ENCODE data around the gene PCSK5. TPM values are rescaled to one million over a fixed set of nuclear protein-coding genes. Genes with fewer than 3 reads are reported as not detected.

Gene PCSK5
- total and polyA plus RNA-seq, 4 donors = 5.1 to 47.5 (median 22.0) TPM

GRCh38 chr9:76219560-76220151 lies 329.2 kb downstream of the PCSK5 start:
- Histone ChIP-seq H3K4me3 (ENCODE audit: low read length in 2 of 2) (no peak overlapping the region), H3K36me3 (ENCODE audit: control insufficient read depth in 1 of 2, insufficient read depth in 2 of 2, low read length in 1 of 2) (no peaks in the 10 kb centered on the region), H3K27ac (ENCODE audit: low read depth in 1 of 2, low read length in 2 of 2) (no peak overlapping the region), H3K27me3 (ENCODE audit: control insufficient read depth in 1 of 2, insufficient read depth in 2 of 2, low read length in 1 of 2) (no peaks in the 10 kb centered on the region), H3K4me1 (ENCODE audit: control insufficient read depth in 1 of 2, insufficient read depth in 2 of 2, low read length in 2 of 2) (no peaks in the 10 kb centered on the region), H3K9me3 (ENCODE audit: control insufficient read depth, low read length) (no peaks in the 10 kb centered on the region)
- 58 to 73% methylated on average over 11 of the region's 11 CpGs for WGBS, 2 donors
- intact Hi-C loops (cut with DNase I) = loop anchor here (5.0 kb wide), 1 partner anchor 83 kb away; no protein-coding TSS in a partner anchor
- no peak for ATAC-seq (ENCODE audit: low FRiP score)
- DNase-seq = no peak

DNA sequence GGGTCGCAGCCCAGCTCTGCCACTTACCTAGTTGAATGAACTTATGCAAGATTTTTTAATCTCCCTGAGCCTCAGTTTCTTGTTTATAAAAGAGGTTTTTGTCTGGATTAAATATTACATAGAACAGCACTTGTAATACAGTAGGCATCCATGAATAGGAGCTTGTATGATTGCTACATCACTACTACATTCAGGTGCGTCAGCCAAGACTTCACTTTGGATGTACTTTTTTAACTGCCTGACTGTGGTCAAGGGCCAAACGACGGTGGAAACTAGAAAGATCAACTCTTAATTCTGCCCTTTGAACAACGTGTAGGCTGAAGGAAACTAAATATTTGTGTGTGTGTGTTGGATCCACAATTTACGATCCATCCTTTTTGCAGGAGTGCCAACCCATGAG lies 330.9 kb downstream of the PCSK5 start:
- Histone ChIP-seq H3K9me3 (ENCODE audit: control insufficient read depth, low read length) (peaks cover 2% of the 10 kb centered on the region), H3K27ac (ENCODE audit: low read depth in 1 of 2, low read length in 2 of 2) (no peak overlapping the region), H3K27me3 (ENCODE audit: control insufficient read depth in 1 of 2, insufficient read depth in 2 of 2, low read length in 1 of 2) (no peaks in the 10 kb centered on the region), H3K36me3 (ENCODE audit: control insufficient read depth in 1 of 2, insufficient read depth in 2 of 2, low read length in 1 of 2) (no peaks in the 10 kb centered on the region), H3K4me1 (ENCODE audit: control insufficient read depth in 1 of 2, insufficient read depth in 2 of 2, low read length in 2 of 2) (no peaks in the 10 kb centered on the region), H3K4me3 (ENCODE audit: low read length in 2 of 2) (no peak overlapping the region)
- whole genome bisulfite sequencing, 2 donors = 73 to 78% methylated on average over 6 of the region's 6 CpGs
- intact Hi-C loops (cut with DNase I) = no loop called here
- ATAC-seq (ENCODE audit: low FRiP score) (no peak), DNase-seq (no peak)

DNA sequence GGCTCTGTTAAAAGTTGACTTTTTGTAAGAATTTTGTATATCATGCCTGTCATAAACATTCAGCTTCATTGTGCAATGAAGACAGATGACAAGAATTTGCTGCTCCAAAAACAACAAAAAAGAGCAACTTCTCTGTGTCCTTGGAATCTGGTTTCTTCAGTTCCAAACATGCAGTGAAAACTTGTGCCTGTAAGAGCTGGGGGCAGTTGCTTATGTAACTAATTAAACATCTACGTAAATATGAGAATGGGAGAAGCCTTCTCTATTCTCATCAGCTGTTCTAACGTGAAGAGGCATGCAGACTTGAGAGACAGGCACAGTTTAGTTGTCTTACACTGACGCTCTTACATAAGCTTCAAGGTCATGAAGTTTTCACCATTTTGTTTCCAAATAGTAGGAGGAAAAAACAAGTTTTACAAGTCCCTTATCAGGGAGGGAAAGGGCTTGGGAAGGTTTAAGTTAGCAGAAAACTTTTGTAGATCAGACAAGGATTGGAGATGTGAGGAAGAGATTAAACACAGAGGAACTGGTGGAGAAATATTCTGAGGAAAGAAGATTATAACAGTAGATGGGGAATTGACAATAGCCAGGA lies 333.4 kb downstream of the PCSK5 start:
- no peak for ATAC-seq (ENCODE audit: low FRiP score)
- no peak for DNase-seq
- Histone ChIP-seq H3K9me3 (ENCODE audit: control insufficient read depth, low read length) (peaks cover 2% of the 10 kb centered on the region), H3K27ac (ENCODE audit: low read depth in 1 of 2, low read length in 2 of 2) (no peak overlapping the region), H3K36me3 (ENCODE audit: control insufficient read depth in 1 of 2, insufficient read depth in 2 of 2, low read length in 1 of 2) (no peaks in the 10 kb centered on the region), H3K4me1 (ENCODE audit: control insufficient read depth in 1 of 2, insufficient read depth in 2 of 2, low read length in 2 of 2) (no peaks in the 10 kb centered on the region), H3K27me3 (ENCODE audit: control insufficient read depth in 1 of 2, insufficient read depth in 2 of 2, low read length in 1 of 2) (no peaks in the 10 kb centered on the region), H3K4me3 (ENCODE audit: low read length in 2 of 2) (no peak overlapping the region)
- WGBS, 2 donors = 75 to 81% methylated on average over 3 of the region's 3 CpGs
- intact Hi-C loops (cut with DNase I) = no loop called here

GRCh38 chr9:76227156-76227555 lies 336.7 kb downstream of the PCSK5 start:
- Histone ChIP-seq H3K27ac (ENCODE audit: low read depth in 1 of 2, low read length in 2 of 2) (no peak overlapping the region), H3K27me3 (ENCODE audit: control insufficient read depth in 1 of 2, insufficient read depth in 2 of 2, low read length in 1 of 2) (no peaks in the 10 kb centered on the region), H3K36me3 (ENCODE audit: control insufficient read depth in 1 of 2, insufficient read depth in 2 of 2, low read length in 1 of 2) (no peaks in the 10 kb centered on the region), H3K4me1 (ENCODE audit: control insufficient read depth in 1 of 2, insufficient read depth in 2 of 2, low read length in 2 of 2) (no peaks in the 10 kb centered on the region), H3K4me3 (ENCODE audit: low read length in 2 of 2) (no peak overlapping the region), H3K9me3 (ENCODE audit: control insufficient read depth, low read length) (peaks cover 3% of the 10 kb centered on the region)
- 75 to 86% methylated on average over 2 of the region's 2 CpGs for WGBS, 2 donors
- intact Hi-C loops (cut with DNase I) = no loop called here
- ATAC-seq (ENCODE audit: low FRiP score) = peak; percentile 6
- DNase-seq = no peak

GRCh38 chr9:76231001-76231400 lies 340.5 kb downstream of the PCSK5 start:
- Histone ChIP-seq H3K27me3 (ENCODE audit: control insufficient read depth in 1 of 2, insufficient read depth in 2 of 2, low read length in 1 of 2) (no peaks in the 10 kb centered on the region), H3K4me1 (ENCODE audit: control insufficient read depth in 1 of 2, insufficient read depth in 2 of 2, low read length in 2 of 2) (no peaks in the 10 kb centered on the region), H3K27ac (ENCODE audit: low read depth in 1 of 2, low read length in 2 of 2) (no peak overlapping the region), H3K36me3 (ENCODE audit: control insufficient read depth in 1 of 2, insufficient read depth in 2 of 2, low read length in 1 of 2) (no peaks in the 10 kb centered on the region), H3K9me3 (ENCODE audit: control insufficient read depth, low read length) (peaks cover 1% of the 10 kb centered on the region), H3K4me3 (ENCODE audit: low read length in 2 of 2) (no peak overlapping the region)
- ATAC-seq (ENCODE audit: low FRiP score) = no peak
- intact Hi-C loops (cut with DNase I) = no loop called here
- DNase-seq = no peak
- 89 to 92% methylated on average over 5 of the region's 5 CpGs for WGBS, 2 donors

GRCh38 chr9:76232861-76233489 lies 342.5 kb downstream of the PCSK5 start:
- Histone ChIP-seq H3K9me3 (ENCODE audit: control insufficient read depth, low read length) (peaks cover 3% of the 10 kb centered on the region), H3K27ac (ENCODE audit: low read depth in 1 of 2, low read length in 2 of 2) (no peak overlapping the region), H3K36me3 (ENCODE audit: control insufficient read depth in 1 of 2, insufficient read depth in 2 of 2, low read length in 1 of 2) (no peaks in the 10 kb centered on the region), H3K27me3 (ENCODE audit: control insufficient read depth in 1 of 2, insufficient read depth in 2 of 2, low read length in 1 of 2) (no peaks in the 10 kb centered on the region), H3K4me1 (ENCODE audit: control insufficient read depth in 1 of 2, insufficient read depth in 2 of 2, low read length in 2 of 2) (no peaks in the 10 kb centered on the region), H3K4me3 (ENCODE audit: low read length in 2 of 2) (no peak overlapping the region)
- WGBS, 2 donors = 74 to 78% methylated on average over 7 of the region's 7 CpGs
- no peak for ATAC-seq (ENCODE audit: low FRiP score)
- DNase-seq = no peak
- intact Hi-C loops (cut with DNase I) = no loop called here

GRCh38 chr9:76240578-76240977 lies 350.1 kb downstream of the PCSK5 start:
- Histone ChIP-seq H3K27ac (ENCODE audit: low read depth in 1 of 2, low read length in 2 of 2) (no peak overlapping the region), H3K36me3 (ENCODE audit: control insufficient read depth in 1 of 2, insufficient read depth in 2 of 2, low read length in 1 of 2) (no peaks in the 10 kb centered on the region), H3K4me3 (ENCODE audit: low read length in 2 of 2) (no peak overlapping the region), H3K27me3 (ENCODE audit: control insufficient read depth in 1 of 2, insufficient read depth in 2 of 2, low read length in 1 of 2) (no peaks in the 10 kb centered on the region), H3K9me3 (ENCODE audit: control insufficient read depth, low read length) (peaks cover 1% of the 10 kb centered on the region), H3K4me1 (ENCODE audit: control insufficient read depth in 1 of 2, insufficient read depth in 2 of 2, low read length in 2 of 2) (no peaks in the 10 kb centered on the region)
- WGBS, 2 donors = 77 to 88% methylated on average over 1 of the region's 1 CpG
- ATAC-seq (ENCODE audit: low FRiP score) (no peak), DNase-seq (no peak)
- intact Hi-C loops (cut with DNase I) = no loop called here

DNA sequence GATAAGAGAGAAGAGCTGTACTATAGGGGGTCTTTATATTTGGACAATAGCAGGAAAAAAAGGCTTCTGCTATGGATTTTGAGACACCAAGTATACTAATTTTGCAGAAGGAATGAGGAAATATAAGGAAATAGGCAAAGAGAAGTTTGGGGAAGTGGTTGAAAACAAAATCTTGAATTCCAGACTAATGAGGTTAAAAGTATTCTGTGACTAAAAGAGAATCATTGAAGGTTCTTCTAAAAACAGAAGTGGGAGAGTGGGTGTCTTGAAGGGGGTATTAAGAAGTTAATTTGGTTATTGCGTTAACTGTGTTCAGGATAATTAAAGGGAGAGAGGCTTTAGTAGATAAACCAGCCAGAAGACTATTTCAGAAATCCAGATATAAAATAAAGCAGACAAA lies 355.0 kb downstream of the PCSK5 start:
- WGBS, 2 donors = 87 to 89% methylated on average over 1 of the region's 1 CpG

GRCh38 chr9:76246680-76247079 lies 356.2 kb downstream of the PCSK5 start:
- DNase-seq = no peak
- intact Hi-C loops (cut with DNase I) = no loop called here
- Histone ChIP-seq H3K27ac (ENCODE audit: low read depth in 1 of 2, low read length in 2 of 2) (no peak overlapping the region), H3K9me3 (ENCODE audit: control insufficient read depth, low read length) (no peaks in the 10 kb centered on the region), H3K4me3 (ENCODE audit: low read length in 2 of 2) (no peak overlapping the region), H3K4me1 (ENCODE audit: control insufficient read depth in 1 of 2, insufficient read depth in 2 of 2, low read length in 2 of 2) (no peaks in the 10 kb centered on the region), H3K27me3 (ENCODE audit: control insufficient read depth in 1 of 2, insufficient read depth in 2 of 2, low read length in 1 of 2) (no peaks in the 10 kb centered on the region), H3K36me3 (ENCODE audit: control insufficient read depth in 1 of 2, insufficient read depth in 2 of 2, low read length in 1 of 2) (no peaks in the 10 kb centered on the region)
- 97 to 98% methylated on average over 9 of the region's 9 CpGs for WGBS, 2 donors
- no peak for ATAC-seq (ENCODE audit: low FRiP score)

More for the DNA sequence above, 355.0 kb downstream of the PCSK5 start:
- H3K4me1 ChIP-seq (ENCODE audit: control insufficient read depth in 1 of 2, insufficient read depth in 2 of 2, low read length in 2 of 2) = no peaks in the 10 kb centered on the region
- no peaks in the 10 kb centered on the region for H3K9me3 ChIP-seq (ENCODE audit: control insufficient read depth, low read length)
- no peak for DNase-seq
- ATAC-seq (ENCODE audit: low FRiP score) = no peak
- no peaks in the 10 kb centered on the region for H3K27me3 ChIP-seq (ENCODE audit: control insufficient read depth in 1 of 2, insufficient read depth in 2 of 2, low read length in 1 of 2)
- intact Hi-C loops (cut with DNase I) = no loop called here
- no peaks in the 10 kb centered on the region for H3K36me3 ChIP-seq (ENCODE audit: control insufficient read depth in 1 of 2, insufficient read depth in 2 of 2, low read length in 1 of 2)
- no peak overlapping the region for H3K27ac ChIP-seq (ENCODE audit: low read depth in 1 of 2, low read length in 2 of 2)
- H3K4me3 ChIP-seq (ENCODE audit: low read length in 2 of 2) = no peak overlapping the region
